Effector memory CD8-positive, alpha-beta T cell (primary cell): ENCODE data around the gene BBC3.

Source experiments
- ATAC-seq: fragments of 150-1000 bp; cut with Tn5 transposase; replicated peaks from 2 replicates; pipeline ENCODE4 v1.10.0; 2021; ENCODE audit warnings: mild to moderate bottlenecking, moderate library complexity
- DNase-seq, 3 experiments: peaks; one replicate each; pipeline ENCODE4 v3.0.0; 2021
- H3K27ac Mint-ChIP-seq, 2 donors: one replicate each; pipeline ENCODE4 v1.8.0; 2022; ENCODE audit warnings: mild to moderate bottlenecking in 2 of 2, mixed read lengths in 2 of 2, moderate library complexity in 2 of 2
- H3K27me3 Mint-ChIP-seq, 2 donors: one replicate each; pipeline ENCODE4 v1.8.0; 2022; ENCODE audit warnings: mixed read lengths in 2 of 2
- H3K36me3 Mint-ChIP-seq: one replicate; pipeline ENCODE4 v1.8.0; 2022; ENCODE audit warnings: mild to moderate bottlenecking, moderate library complexity, mixed read lengths; ENCODE audit not compliant: insufficient read depth
- H3K4me1 Mint-ChIP-seq, 2 donors: one replicate each; pipeline ENCODE4 v1.8.0; 2022; ENCODE audit warnings: low read depth in 2 of 2, mixed read lengths in 2 of 2
- H3K4me3 Mint-ChIP-seq, 2 donors: one replicate each; pipeline ENCODE4 v1.8.0; 2022; ENCODE audit warnings: mild to moderate bottlenecking in 2 of 2, mixed read lengths in 2 of 2, moderate library complexity in 2 of 2
- H3K9me3 Mint-ChIP-seq, 2 donors: one replicate each; pipeline ENCODE4 v1.8.0; 2022; ENCODE audit warnings: mixed read lengths in 2 of 2

BBC3 gene

GRCh38 chr19:47186446-47187334, 44.3 kb downstream of the BBC3 start:
- peak; percentile 90 for ATAC-seq
- Mint-ChIP-seq H3K9me3 (no peaks in the 10 kb centered on the region), H3K4me3 (peak overlapping the region; percentile 74 to 76), H3K4me1 (peaks cover 26 to 34% of the 10 kb centered on the region in 2 donors), H3K27me3 (no peaks in the 10 kb centered on the region), H3K27ac (peak overlapping the region; percentile 89 to 94), H3K36me3 (peaks cover 9% of the 10 kb centered on the region)
- peak; percentile 75 to 77 (median 75) for DNase-seq

GRCh38 chr19:47183601-47184000, 47.4 kb downstream of the BBC3 start:
- ATAC-seq: no peak
- Mint-ChIP-seq H3K27me3 (no peaks in the 10 kb centered on the region), H3K36me3 (peaks cover 14% of the 10 kb centered on the region), H3K4me3 (no peak overlapping the region), H3K27ac (peak overlapping the region in 1 of 2 donors; percentile 79), H3K4me1 (peaks cover 29 to 40% of the 10 kb centered on the region in 2 donors), H3K9me3 (no peaks in the 10 kb centered on the region)
- no peak for DNase-seq

- no peak for DNase-seq
- Mint-ChIP-seq H3K9me3 (no peaks in the 10 kb centered on the region), H3K27ac (no peak overlapping the region), H3K27me3 (no peaks in the 10 kb centered on the region), H3K4me1 (peaks cover 35 to 44% of the 10 kb centered on the region in 2 donors), H3K4me3 (no peak overlapping the region), H3K36me3 (peaks cover 11% of the 10 kb centered on the region)
- ATAC-seq: no peak
Measured at GRCh38 chr19:47179653-47180310, 51.2 kb downstream of the BBC3 start.

GRCh38 chr19:47176627-47177090, 54.3 kb downstream of the BBC3 start:
- peak overlapping the region; percentile 83 to 97 for H3K27ac Mint-ChIP-seq
- no peaks in the 10 kb centered on the region for H3K27me3 Mint-ChIP-seq
- no peaks in the 10 kb centered on the region for H3K9me3 Mint-ChIP-seq
- peaks cover 26 to 45% of the 10 kb centered on the region in 2 donors for H3K4me1 Mint-ChIP-seq
- H3K36me3 Mint-ChIP-seq: peaks cover 29% of the 10 kb centered on the region
- ATAC-seq: peak; percentile 88
- H3K4me3 Mint-ChIP-seq: peak overlapping the region; percentile 62 to 65
- peak; percentile 16 to 35 (median 28) for DNase-seq

- Mint-ChIP-seq H3K4me1 (peaks cover 26 to 45% of the 10 kb centered on the region in 2 donors), H3K27me3 (no peaks in the 10 kb centered on the region), H3K36me3 (peaks cover 33% of the 10 kb centered on the region), H3K9me3 (no peaks in the 10 kb centered on the region), H3K27ac (peak overlapping the region; percentile 83 to 97), H3K4me3 (peak overlapping the region; percentile 62 to 65)
- DNase-seq (no peak), ATAC-seq (no peak)
Measured at GRCh38 chr19:47176071-47176626, 54.9 kb downstream of the BBC3 start.

- Mint-ChIP-seq H3K36me3 (peaks cover 45% of the 10 kb centered on the region), H3K27ac (peak overlapping the region in 1 of 2 donors; percentile 79), H3K4me1 (peaks cover 17 to 32% of the 10 kb centered on the region in 2 donors)
Measured at GRCh38 chr19:47172666-47173455, 58.1 kb downstream of the BBC3 start.

More at GRCh38 chr19:47172666-47173455, 58.1 kb downstream of the BBC3 start:
- Mint-ChIP-seq H3K27me3 (no peaks in the 10 kb centered on the region), H3K4me3 (no peak overlapping the region), H3K9me3 (no peaks in the 10 kb centered on the region)
- DNase-seq: no peak
- ATAC-seq: no peak
